K562 (cell line): ENCODE measurements around the gene PLPP6. TPM values are rescaled to one million over a fixed set of nuclear protein-coding genes. Genes with fewer than 3 reads are reported as not detected.
A peak's percentile ranks its signal among the peaks of the same experiment; 100 is the strongest.

Source experiments
- C11orf30 ChIP-seq: fragments of 450-650 bp; IDR thresholded peaks from 2 replicates; pipeline ENCODE4 v1.6.1; 2016; ENCODE audit warnings: low read depth, mild to moderate bottlenecking
- ELK1 ChIP-seq: sonication (generic); formaldehyde crosslinking; IDR thresholded peaks from 2 replicates; pipeline ENCODE4 v1.8.1; 2022; ENCODE audit warnings: missing genetic modification reagents
- HEY1 ChIP-seq: fragments of 250-450 bp; sonication (Bioruptor Pico); IDR thresholded peaks from 2 replicates; pipeline ENCODE4 v1.5.0; 2020; ENCODE audit warnings: mild to moderate bottlenecking, moderate library complexity, borderline replicate concordance
- LARP7 ChIP-seq: fragments of 450-650 bp; IDR thresholded peaks from 2 replicates; pipeline ENCODE4 v1.6.1; 2016
- MLX ChIP-seq, 2 experiments: fragments of 450-650 bp in 1 of 2; sonication (generic) in 1 of 2; formaldehyde crosslinking; conservative IDR thresholded peaks; 2 replicates each; pipeline versions ENCODE4 v1.4.0 to v1.8.1; 2020 to 2022; ENCODE audit warnings: mild to moderate bottlenecking in 1 of 2, missing genetic modification reagents in 1 of 2
- NFE2 ChIP-seq: IDR thresholded peaks from 2 replicates; pipeline ENCODE4 v1.6.1; 2014; ENCODE audit warnings: antibody characterized with exemption, low read depth
- POLR2B ChIP-seq: fragments of 450-650 bp; IDR thresholded peaks from 2 replicates; pipeline ENCODE4 v1.6.1; 2018; ENCODE audit warnings: low read depth; ENCODE audit not compliant: partially characterized antibody
- PYGO2 ChIP-seq: fragments of 450-650 bp; IDR thresholded peaks from 2 replicates; pipeline ENCODE4 v1.6.1; 2016; ENCODE audit warnings: mild to moderate bottlenecking, missing genetic modification characterization, moderate library complexity, missing compliant biosample characterization
- SNRNP70 ChIP-seq: fragments of 200-400 bp; formaldehyde crosslinking; optimal IDR thresholded peaks from 2 replicates; pipeline ENCODE3; 2017; ENCODE audit warnings: low read depth, low read length
- SREBF2 ChIP-seq: sonication (generic); formaldehyde crosslinking; IDR thresholded peaks from 2 replicates; pipeline ENCODE4 v1.4.0; 2020; ENCODE audit warnings: mild to moderate bottlenecking, missing genetic modification reagents
- TRIM28 ChIP-seq: fragments of 450-650 bp; IDR thresholded peaks from 2 replicates; pipeline ENCODE4 v1.6.1; 2017
- ZKSCAN8 ChIP-seq: fragments of 200-800 bp; sonication (Bioruptor generic); IDR thresholded peaks from 2 replicates; pipeline ENCODE4 v1.6.1; 2016; ENCODE audit warnings: missing genetic modification characterization, missing compliant biosample characterization
- ZNF175 ChIP-seq: fragments of 200-800 bp; sonication (Bioruptor generic); IDR thresholded peaks from 2 replicates; pipeline ENCODE4 v1.6.1; 2016; ENCODE audit warnings: low read depth, mild to moderate bottlenecking, missing genetic modification characterization, missing compliant biosample characterization
- ZNF316 ChIP-seq: fragments of 450-650 bp; IDR thresholded peaks from 2 replicates; pipeline ENCODE4 v1.6.1; 2016
- ZNF512 ChIP-seq: IDR thresholded peaks from 2 replicates; pipeline ENCODE4 v1.6.1; 2016; ENCODE audit warnings: missing genetic modification characterization, missing compliant biosample characterization
- polyA plus RNA-seq, 8 experiments: library from polyadenylated mRNA; depleted of rRNA in 4 of 8; stranded (reverse) in 5 of 8; unstranded in 3 of 8; fragments of >200 nt; fragmentation: Nextera tagmentation in 2 of 8; fragmentation: Illumina TruSeq in 1 of 8; extraction: Ambion mirVana in 2 of 8; extraction: Trizol in 1 of 8; gene quantifications; 2 replicates each; pipeline versions ENCODE4 v1.2.1 to v1.2.3, GENCODE V29; 2011 to 2014; ENCODE audit warnings: inconsistent platforms in 1 of 8, missing spikeins in 1 of 8
- total RNA-seq, 7 experiments: library from RNA; depleted of rRNA in 6 of 7; stranded (reverse); fragments of >200 nt in 6 of 7; fragmentation: Illumina TruSeq in 2 of 7; extraction: Trizol in 2 of 7; gene quantifications; 2 replicates each; pipeline versions ENCODE4 v1.2.1 to v1.2.3, GENCODE V29; 2011 to 2021; ENCODE audit warnings: low replicate concordance in 1 of 7

The PLPP6 gene
- total and polyA plus RNA-seq, 9 of the 15 experiments (the other 6 are each of a cell fraction or from before 2014, with no cell fraction given): 1.9 to 8.9 (median 5.6) TPM

GRCh38 chr9:4680750-4681149 is 18.7 kb downstream of the PLPP6 start (continued):
- TF ChIP-seq LARP7: no peak
- TF ChIP-seq PYGO2 (tag): 0 out of 2 replicates have a peak, but pooled peaks have one; percentile 14
- TF ChIP-seq POLR2B: no peak
- TF ChIP-seq ZNF512 (tag): no peak
- peak; percentile 50; the same call in 1 of the 2 replicates for TF ChIP-seq NFE2
- TF ChIP-seq SNRNP70: no peak
- peak; percentile 30 for TF ChIP-seq C11orf30
- TF ChIP-seq TRIM28: no peak
- peak; percentile 20; the same call in 1 of the 2 replicates for TF ChIP-seq ZNF316
- no peak for TF ChIP-seq MLX (CRISPR knock-in tag; conservative IDR thresholded peaks at IDR 0.05)
- no peak for TF ChIP-seq SREBF2 (CRISPR knock-in tag)
- TF ChIP-seq ZNF175 (CRISPR knock-in tag): no peak
- TF ChIP-seq ELK1: no peak
- TF ChIP-seq HEY1: no peak
- no peak for TF ChIP-seq ZKSCAN8 (CRISPR knock-in tag)
